Stimulated activated CD8-positive, alpha-beta memory T cell treated with anti-CD3 and anti-CD28 coated beads, Interleukin-15, amount 100 ng/mL, for 1 hour (primary cell): ENCODE results near the gene CTTNBP2.

Experiments used
- DNase-seq: peaks from one replicate; pipeline ENCODE4 v3.0.0-alpha.2; 2020; ENCODE audit warnings: low read depth

Gene CTTNBP2

GRCh38 chr7:117790251-117790650 lies 83.0 kb downstream of the CTTNBP2 start:
- DNase-seq: no peak

- DNase-seq: no peak
Observed at GRCh38 chr7:117785431-117785830, 87.8 kb downstream of the CTTNBP2 start.

- no peak for DNase-seq
Observed at GRCh38 chr7:117784315-117784714, 88.9 kb downstream of the CTTNBP2 start.

GRCh38 chr7:117782761-117783160 lies 90.5 kb downstream of the CTTNBP2 start:
- no peak for DNase-seq

GRCh38 chr7:117781707-117782106 lies 91.5 kb downstream of the CTTNBP2 start:
- no peak for DNase-seq

- DNase-seq: no peak
Observed at GRCh38 chr7:117780832-117781231, 92.4 kb downstream of the CTTNBP2 start.

- DNase-seq: no peak
Observed at GRCh38 chr7:117777335-117778142, 95.7 kb downstream of the CTTNBP2 start.

GRCh38 chr7:117776224-117776623 lies 97.0 kb downstream of the CTTNBP2 start:
- DNase-seq: no peak

- DNase-seq: no peak
Observed at GRCh38 chr7:117775801-117776200, 97.4 kb downstream of the CTTNBP2 start.

- DNase-seq: no peak
Observed at GRCh38 chr7:117774943-117775342, 98.3 kb downstream of the CTTNBP2 start.

GRCh38 chr7:117772421-117772820 lies 100.8 kb downstream of the CTTNBP2 start:
- no peak for DNase-seq

- no peak for DNase-seq
Observed at GRCh38 chr7:117771756-117772155, 101.5 kb downstream of the CTTNBP2 start.

- no peak for DNase-seq
Observed at GRCh38 chr7:117769085-117769484, 104.2 kb downstream of the CTTNBP2 start.

GRCh38 chr7:117767951-117768350 lies 105.3 kb downstream of the CTTNBP2 start:
- no peak for DNase-seq

- DNase-seq: no peak
Observed at GRCh38 chr7:117766913-117767312, 106.3 kb downstream of the CTTNBP2 start.

GRCh38 chr7:117764031-117764430 lies 109.2 kb downstream of the CTTNBP2 start:
- DNase-seq: no peak

GRCh38 chr7:117762055-117762454 lies 111.2 kb downstream of the CTTNBP2 start:
- DNase-seq: no peak

- no peak for DNase-seq
Observed at GRCh38 chr7:117759950-117760640, 113.1 kb downstream of the CTTNBP2 start.

- DNase-seq: no peak
Observed at GRCh38 chr7:117757440-117757839, 115.8 kb downstream of the CTTNBP2 start.

- DNase-seq: no peak
Observed at GRCh38 chr7:117756586-117757085, 116.6 kb downstream of the CTTNBP2 start.

- no peak for DNase-seq
Observed at GRCh38 chr7:117755136-117755535, 118.1 kb downstream of the CTTNBP2 start.

- DNase-seq: no peak
Observed at GRCh38 chr7:117751775-117752174, 121.5 kb downstream of the CTTNBP2 start.
